ENCODE measurements around the gene PROM2.

PROM2 gene

DNA sequence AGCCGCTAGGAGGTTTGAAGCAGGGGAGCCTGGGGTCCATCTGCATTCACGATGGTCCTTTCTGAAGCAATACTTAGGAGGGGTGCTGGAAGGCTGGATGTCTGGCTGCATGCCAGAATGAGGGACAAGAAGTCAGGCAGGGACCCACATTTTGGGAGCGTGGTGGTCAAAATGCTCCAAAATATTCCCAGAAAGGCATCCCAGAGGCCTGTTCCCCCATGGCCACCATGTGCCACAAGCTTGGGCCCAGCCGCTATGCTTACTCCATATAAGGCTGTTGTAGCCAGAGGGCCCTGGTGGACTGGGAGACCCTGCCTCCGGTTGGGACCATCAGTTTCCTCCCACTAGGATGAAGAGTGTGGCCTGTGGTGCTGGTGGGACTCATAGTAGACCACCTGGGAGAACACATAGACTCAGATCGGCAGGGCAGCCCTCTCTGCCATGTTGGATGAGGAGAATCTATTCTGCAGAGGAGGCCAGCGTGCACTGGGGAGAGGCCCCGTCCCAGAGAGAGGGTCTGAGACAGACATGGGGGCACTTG, 3.6 kb upstream of the PROM2 start:
- H3K4me3 ChIP-seq (ENCODE audit: low read depth, low read length): no peak overlapping the region
- H3K9me3 ChIP-seq (ENCODE audit: control insufficient read depth, insufficient read depth, low read length): no peaks in the 10 kb centered on the region
- no peaks in the 10 kb centered on the region for H3K27me3 ChIP-seq (ENCODE audit: control insufficient read depth, insufficient read depth, low read length)
- no peaks in the 10 kb centered on the region for H3K36me3 ChIP-seq (ENCODE audit: control insufficient read depth, insufficient read depth, low read length)
- H3K9ac ChIP-seq (ENCODE audit: low read depth, low read length): no peak overlapping the region
- peaks cover 6% of the 10 kb centered on the region for H3K4me1 ChIP-seq (ENCODE audit: control insufficient read depth, insufficient read depth, low read length)

DNA sequence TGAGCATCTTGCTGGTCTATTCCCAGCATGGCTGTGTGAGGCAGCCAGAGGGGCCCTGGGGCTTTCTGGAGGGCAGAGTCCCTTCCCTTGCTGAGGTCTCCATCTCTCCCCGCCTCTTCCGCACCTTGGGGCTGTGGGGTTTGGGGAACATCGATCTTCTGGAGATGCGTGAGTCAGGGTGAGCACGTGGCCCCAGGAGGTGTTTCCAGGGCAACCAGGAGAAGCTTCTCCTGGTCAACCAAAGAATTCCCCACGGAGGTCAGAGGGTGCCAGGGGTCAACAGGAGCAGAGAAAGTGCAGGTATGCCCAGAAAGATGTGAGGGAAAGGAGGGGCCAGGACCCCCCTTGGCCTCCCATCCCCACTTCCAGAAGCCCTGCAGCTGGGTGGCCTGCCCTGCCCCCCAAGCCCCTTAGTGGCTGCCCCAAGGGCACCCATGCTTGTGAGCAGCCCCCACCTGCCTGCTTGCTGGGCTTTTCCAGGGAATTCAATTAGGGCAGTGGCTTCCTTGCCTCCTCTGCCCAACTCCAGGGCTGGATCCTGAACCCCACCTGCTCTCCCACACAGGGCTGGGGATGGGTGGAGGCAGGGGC, 2.8 kb upstream of the PROM2 start:
- H3K36me3 ChIP-seq (ENCODE audit: control insufficient read depth, insufficient read depth, low read length): no peaks in the 10 kb centered on the region

DNA sequence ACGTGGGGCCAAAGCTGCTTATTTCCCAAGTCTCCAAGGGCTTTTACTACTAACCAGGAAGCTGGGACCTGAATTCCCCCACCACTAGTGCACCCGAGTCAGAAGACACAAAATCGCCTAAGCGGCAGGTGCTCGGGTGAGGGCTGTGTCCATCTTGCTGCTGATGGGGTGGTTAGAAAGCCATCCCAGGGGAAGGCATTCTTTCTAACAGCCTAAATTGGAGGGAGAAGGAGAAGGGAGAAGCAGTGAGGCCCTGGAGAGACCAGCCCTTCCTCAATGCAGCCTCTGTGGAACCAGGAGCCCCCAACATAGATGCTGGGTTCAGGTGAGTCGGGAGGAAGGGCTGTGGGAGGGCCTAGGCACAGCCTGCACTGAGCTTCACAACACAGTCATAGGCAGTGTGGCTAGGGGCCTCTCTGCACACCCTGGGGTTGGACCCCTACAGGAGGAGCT, 1.9 kb upstream of the PROM2 start:
- H3K36me3 ChIP-seq (ENCODE audit: control insufficient read depth, insufficient read depth, low read length): no peaks in the 10 kb centered on the region
- peaks cover 6% of the 10 kb centered on the region for H3K4me1 ChIP-seq (ENCODE audit: control insufficient read depth, insufficient read depth, low read length)
- H3K9ac ChIP-seq (ENCODE audit: low read depth, low read length): no peak overlapping the region
- H3K27me3 ChIP-seq (ENCODE audit: control insufficient read depth, insufficient read depth, low read length): no peaks in the 10 kb centered on the region
- no peaks in the 10 kb centered on the region for H3K9me3 ChIP-seq (ENCODE audit: control insufficient read depth, insufficient read depth, low read length)
- no peak overlapping the region for H3K4me3 ChIP-seq (ENCODE audit: low read depth, low read length)

More for the DNA sequence above, 2.8 kb upstream of the PROM2 start:
- H3K27me3 ChIP-seq (ENCODE audit: control insufficient read depth, insufficient read depth, low read length): no peaks in the 10 kb centered on the region
- H3K4me1 ChIP-seq (ENCODE audit: control insufficient read depth, insufficient read depth, low read length): peaks cover 6% of the 10 kb centered on the region
- H3K9ac ChIP-seq (ENCODE audit: low read depth, low read length): no peak overlapping the region
- no peaks in the 10 kb centered on the region for H3K9me3 ChIP-seq (ENCODE audit: control insufficient read depth, insufficient read depth, low read length)
- H3K4me3 ChIP-seq (ENCODE audit: low read depth, low read length): no peak overlapping the region

DNA sequence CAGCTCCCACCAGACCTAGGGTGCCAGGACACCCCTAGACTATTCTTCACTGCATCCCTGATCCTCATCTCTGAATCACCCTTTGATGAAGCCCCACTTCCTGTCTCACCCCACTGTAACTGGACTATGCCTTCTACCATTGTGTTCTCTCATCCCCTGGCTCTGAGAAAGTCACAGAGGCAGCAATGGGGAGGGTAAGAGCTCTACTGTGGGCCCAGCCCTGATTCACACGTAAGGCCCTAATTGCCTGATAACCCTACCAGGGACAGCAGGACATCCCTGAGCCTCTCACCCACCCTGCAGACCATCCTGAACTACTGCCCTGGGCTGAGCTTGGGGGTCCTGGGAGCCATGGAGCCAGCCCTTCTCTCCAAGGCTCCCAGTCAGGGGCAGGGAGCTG, 1.5 kb upstream of the PROM2 start:
- H3K36me3 ChIP-seq (ENCODE audit: control insufficient read depth, insufficient read depth, low read length): no peaks in the 10 kb centered on the region
- no peak overlapping the region for H3K4me3 ChIP-seq (ENCODE audit: low read depth, low read length)
- H3K27me3 ChIP-seq (ENCODE audit: control insufficient read depth, insufficient read depth, low read length): no peaks in the 10 kb centered on the region
- H3K9ac ChIP-seq (ENCODE audit: low read depth, low read length): no peak overlapping the region
- no peaks in the 10 kb centered on the region for H3K9me3 ChIP-seq (ENCODE audit: control insufficient read depth, insufficient read depth, low read length)
- H3K4me1 ChIP-seq (ENCODE audit: control insufficient read depth, insufficient read depth, low read length): peaks cover 6% of the 10 kb centered on the region

DNA sequence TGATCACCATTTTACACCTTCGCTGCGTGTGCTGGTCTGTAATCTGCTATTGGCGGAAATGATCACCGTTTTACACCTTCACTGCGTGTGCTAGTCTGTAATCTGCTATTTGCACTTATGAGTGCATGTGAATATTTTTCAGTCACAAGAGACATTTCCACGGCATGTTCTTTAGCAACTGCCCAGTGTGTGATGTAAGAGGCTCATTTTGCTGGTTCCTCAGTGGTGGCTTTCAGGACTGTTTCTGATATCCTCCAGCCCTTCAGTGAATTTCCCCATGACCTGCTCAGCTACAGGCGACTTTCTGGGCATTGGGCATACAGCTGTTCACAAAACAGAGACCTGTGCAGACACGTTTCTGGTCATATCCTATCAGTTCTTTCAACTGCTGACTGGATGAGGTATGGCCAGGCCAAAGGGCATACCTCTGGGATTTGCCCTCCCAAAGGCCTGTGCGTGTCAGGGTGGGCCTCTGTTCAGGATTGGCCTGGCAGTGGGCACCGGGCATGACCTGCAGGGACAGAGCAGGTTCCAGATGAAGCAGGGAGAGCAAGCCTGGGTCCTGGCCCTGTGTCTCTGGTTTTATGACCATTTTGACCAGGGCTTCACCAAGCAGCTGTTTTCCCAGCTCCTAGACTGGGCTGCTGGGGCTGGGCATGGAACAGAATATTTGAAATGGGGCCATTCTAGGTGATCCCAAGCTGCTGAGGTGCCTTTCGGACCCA, 521 bp upstream of the PROM2 start:
- Histone ChIP-seq H3K9me3 (ENCODE audit: control insufficient read depth, insufficient read depth, low read length) (no peaks in the 10 kb centered on the region), H3K27me3 (ENCODE audit: control insufficient read depth, insufficient read depth, low read length) (no peaks in the 10 kb centered on the region), H3K4me3 (ENCODE audit: low read depth, low read length) (no peak overlapping the region), H3K36me3 (ENCODE audit: control insufficient read depth, insufficient read depth, low read length) (no peaks in the 10 kb centered on the region), H3K9ac (ENCODE audit: low read depth, low read length) (no peak overlapping the region), H3K4me1 (ENCODE audit: control insufficient read depth, insufficient read depth, low read length) (peaks cover 6% of the 10 kb centered on the region)

DNA sequence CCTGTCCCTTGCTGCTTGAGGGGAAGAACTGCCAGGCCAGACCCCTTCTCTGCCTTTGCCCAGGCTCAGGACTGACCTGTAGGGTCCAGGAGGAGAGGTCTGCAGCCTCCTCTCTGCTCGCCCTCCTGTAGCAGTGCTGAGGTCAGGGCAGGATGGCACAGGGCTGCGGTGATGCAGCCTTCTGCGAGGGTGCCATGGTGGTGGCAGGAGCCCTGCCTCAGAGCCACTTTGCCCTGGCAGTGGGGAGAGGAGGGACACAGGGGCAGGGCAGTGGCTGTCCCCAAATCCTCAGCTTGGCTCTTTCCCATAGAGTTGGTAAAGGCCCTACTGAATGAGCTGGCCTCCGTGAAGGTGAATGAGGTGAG, 884 bp downstream of the PROM2 start:
- Histone ChIP-seq H3K36me3 (ENCODE audit: control insufficient read depth, insufficient read depth, low read length) (no peaks in the 10 kb centered on the region), H3K4me1 (ENCODE audit: control insufficient read depth, insufficient read depth, low read length) (peaks cover 6% of the 10 kb centered on the region), H3K9me3 (ENCODE audit: control insufficient read depth, insufficient read depth, low read length) (no peaks in the 10 kb centered on the region), H3K4me3 (ENCODE audit: low read depth, low read length) (no peak overlapping the region), H3K27me3 (ENCODE audit: control insufficient read depth, insufficient read depth, low read length) (no peaks in the 10 kb centered on the region), H3K9ac (ENCODE audit: low read depth, low read length) (no peak overlapping the region)

DNA sequence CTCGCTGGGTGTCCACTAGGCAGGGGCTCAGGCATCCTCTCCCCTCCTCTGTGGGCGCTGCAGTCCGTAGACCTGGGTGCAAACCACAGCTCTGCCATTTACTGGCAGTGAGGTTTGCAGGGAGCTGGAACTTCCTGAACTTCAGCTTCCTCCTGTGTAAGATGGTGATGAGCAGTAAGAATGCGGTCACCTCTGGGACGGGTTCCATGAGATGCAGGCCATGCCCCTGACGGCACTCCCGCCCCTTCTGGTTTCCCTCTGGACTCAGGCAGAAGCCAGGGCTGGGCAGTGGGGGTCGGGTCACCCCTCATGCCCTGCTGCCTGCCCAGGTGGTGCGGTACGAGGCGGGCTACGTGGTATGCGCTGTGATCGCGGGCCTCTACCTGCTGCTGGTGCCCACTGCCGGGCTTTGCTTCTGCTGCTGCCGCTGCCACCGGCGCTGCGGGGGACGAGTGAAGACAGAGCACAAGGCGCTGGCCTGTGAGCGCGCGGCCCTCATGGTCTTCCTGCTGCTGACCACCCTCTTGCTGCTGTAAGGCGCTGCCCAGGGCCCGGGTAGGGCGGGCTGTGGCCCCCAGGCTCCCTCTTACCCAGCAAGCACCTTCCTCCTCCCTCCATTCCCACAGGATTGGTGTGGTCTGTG, 1.5 kb downstream of the PROM2 start:
- H3K9me3 ChIP-seq (ENCODE audit: control insufficient read depth, insufficient read depth, low read length): no peaks in the 10 kb centered on the region
- H3K27me3 ChIP-seq (ENCODE audit: control insufficient read depth, insufficient read depth, low read length): no peaks in the 10 kb centered on the region
- H3K9ac ChIP-seq (ENCODE audit: low read depth, low read length): no peak overlapping the region
- no peak overlapping the region for H3K4me3 ChIP-seq (ENCODE audit: low read depth, low read length)
- H3K36me3 ChIP-seq (ENCODE audit: control insufficient read depth, insufficient read depth, low read length): no peaks in the 10 kb centered on the region
- H3K4me1 ChIP-seq (ENCODE audit: control insufficient read depth, insufficient read depth, low read length): peaks cover 6% of the 10 kb centered on the region

DNA sequence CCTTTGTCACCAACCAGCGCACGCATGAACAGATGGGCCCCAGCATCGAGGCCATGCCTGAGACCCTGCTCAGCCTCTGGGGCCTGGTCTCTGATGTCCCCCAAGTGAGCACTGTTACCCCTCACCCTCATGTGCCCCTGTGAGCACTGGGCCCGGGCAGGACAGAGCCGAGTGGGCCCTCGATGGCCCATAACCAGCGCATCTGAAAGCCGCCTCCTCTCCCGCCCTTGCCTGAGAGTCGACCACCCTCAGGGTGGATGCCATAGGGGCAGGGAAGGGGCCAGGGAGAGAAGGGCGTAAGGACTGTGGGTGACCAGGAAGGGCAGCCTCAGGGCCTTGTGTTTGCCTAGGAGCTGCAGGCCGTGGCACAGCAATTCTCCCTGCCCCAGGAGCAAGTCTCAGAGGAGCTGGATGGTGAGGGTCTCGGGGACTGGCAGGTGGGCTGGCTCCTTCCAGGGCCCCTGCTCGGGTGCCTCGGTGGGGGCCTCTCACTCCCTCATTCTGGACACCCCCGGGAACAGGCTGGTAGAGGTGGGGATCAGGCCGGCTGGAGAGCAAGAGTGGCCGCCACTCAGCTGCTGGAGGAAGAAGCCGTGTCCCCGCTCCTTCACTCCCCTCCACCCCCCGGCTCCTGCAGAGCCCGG, 2.1 kb downstream of the PROM2 start:
- Histone ChIP-seq H3K27me3 (ENCODE audit: control insufficient read depth, insufficient read depth, low read length) (no peaks in the 10 kb centered on the region), H3K9ac (ENCODE audit: low read depth, low read length) (no peak overlapping the region), H3K4me1 (ENCODE audit: control insufficient read depth, insufficient read depth, low read length) (peaks cover 6% of the 10 kb centered on the region), H3K9me3 (ENCODE audit: control insufficient read depth, insufficient read depth, low read length) (no peaks in the 10 kb centered on the region), H3K4me3 (ENCODE audit: low read depth, low read length) (no peak overlapping the region), H3K36me3 (ENCODE audit: control insufficient read depth, insufficient read depth, low read length) (no peaks in the 10 kb centered on the region)

DNA sequence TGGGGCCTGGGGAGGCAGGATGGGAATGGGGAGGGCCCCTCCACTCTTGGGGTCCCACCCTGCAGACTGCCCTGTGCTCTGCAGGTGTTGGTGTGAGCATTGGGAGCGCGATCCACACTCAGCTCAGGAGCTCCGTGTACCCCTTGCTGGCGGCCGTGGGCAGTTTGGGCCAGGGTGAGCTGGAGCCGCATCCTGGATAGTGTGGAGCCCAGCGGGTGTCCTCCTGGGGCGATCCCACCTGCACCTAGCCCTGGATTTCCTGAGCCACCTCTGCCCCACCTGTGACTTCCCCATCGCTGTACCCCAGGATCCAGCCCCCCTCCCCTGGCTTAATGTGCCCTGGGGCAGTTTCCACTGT, 2.6 kb downstream of the PROM2 start:
- Histone ChIP-seq H3K9me3 (ENCODE audit: control insufficient read depth, insufficient read depth, low read length) (no peaks in the 10 kb centered on the region), H3K4me3 (ENCODE audit: low read depth, low read length) (no peak overlapping the region), H3K27me3 (ENCODE audit: control insufficient read depth, insufficient read depth, low read length) (no peaks in the 10 kb centered on the region), H3K4me1 (ENCODE audit: control insufficient read depth, insufficient read depth, low read length) (peaks cover 6% of the 10 kb centered on the region), H3K9ac (ENCODE audit: low read depth, low read length) (no peak overlapping the region), H3K36me3 (ENCODE audit: control insufficient read depth, insufficient read depth, low read length) (no peaks in the 10 kb centered on the region)

DNA sequence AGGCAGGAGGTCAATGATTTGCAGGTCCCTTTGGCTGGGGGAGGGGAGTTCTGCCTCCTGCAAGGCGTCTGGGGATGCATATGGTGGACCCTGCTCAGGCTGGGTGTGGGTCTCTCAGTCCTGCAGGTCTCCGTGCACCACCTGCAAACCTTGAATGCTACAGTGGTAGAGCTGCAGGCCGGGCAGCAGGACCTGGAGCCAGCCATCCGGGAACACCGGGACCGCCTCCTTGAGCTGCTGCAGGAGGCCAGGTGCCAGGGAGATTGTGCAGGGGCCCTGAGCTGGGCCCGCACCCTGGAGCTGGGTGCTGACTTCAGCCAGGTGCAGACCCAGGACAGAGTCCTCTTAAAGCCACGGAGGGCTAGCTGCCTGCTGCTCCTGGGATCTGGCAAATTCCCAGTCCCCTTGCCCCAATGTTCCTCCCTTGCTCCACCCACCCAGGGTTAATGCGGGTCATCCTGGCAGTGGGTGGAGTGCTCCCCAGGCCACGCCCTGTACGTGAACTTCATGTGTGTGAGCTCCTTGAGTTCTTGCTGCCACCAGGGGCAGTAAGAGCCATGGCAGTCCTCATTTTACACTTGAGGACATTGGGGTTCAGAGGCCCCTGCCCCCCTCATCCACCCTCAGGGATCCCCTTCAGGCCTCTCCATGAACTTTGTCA, 3.1 kb downstream of the PROM2 start:
- no peaks in the 10 kb centered on the region for H3K9me3 ChIP-seq (ENCODE audit: control insufficient read depth, insufficient read depth, low read length)
- H3K9ac ChIP-seq (ENCODE audit: low read depth, low read length): no peak overlapping the region
- no peaks in the 10 kb centered on the region for H3K36me3 ChIP-seq (ENCODE audit: control insufficient read depth, insufficient read depth, low read length)
- no peaks in the 10 kb centered on the region for H3K27me3 ChIP-seq (ENCODE audit: control insufficient read depth, insufficient read depth, low read length)
- H3K4me1 ChIP-seq (ENCODE audit: control insufficient read depth, insufficient read depth, low read length): peaks cover 6% of the 10 kb centered on the region
- no peak overlapping the region for H3K4me3 ChIP-seq (ENCODE audit: low read depth, low read length)

DNA sequence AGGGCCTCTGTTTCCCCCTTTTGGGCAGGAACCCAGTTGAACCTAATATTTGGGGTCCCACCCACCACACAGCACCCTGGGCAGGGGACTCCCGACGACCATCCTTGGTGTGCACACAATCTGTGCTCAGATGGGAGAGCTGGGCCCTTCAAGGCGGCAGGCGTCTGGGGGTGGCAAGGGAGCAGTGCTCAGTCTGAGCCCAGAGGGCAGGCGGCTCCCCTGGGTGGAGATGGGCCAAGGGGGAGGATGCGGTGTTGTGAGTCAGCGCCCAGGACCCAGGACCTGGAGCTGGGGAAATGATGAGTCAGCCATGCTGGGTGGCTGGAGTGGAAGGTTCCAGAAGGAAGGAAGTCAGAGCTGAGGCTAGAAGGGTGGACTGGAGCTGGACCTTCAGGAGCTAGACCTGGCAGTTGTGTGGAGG, 3.8 kb downstream of the PROM2 start:
- H3K36me3 ChIP-seq (ENCODE audit: control insufficient read depth, insufficient read depth, low read length): no peaks in the 10 kb centered on the region
- peaks cover 6% of the 10 kb centered on the region for H3K4me1 ChIP-seq (ENCODE audit: control insufficient read depth, insufficient read depth, low read length)
- H3K9me3 ChIP-seq (ENCODE audit: control insufficient read depth, insufficient read depth, low read length): no peaks in the 10 kb centered on the region
- no peaks in the 10 kb centered on the region for H3K27me3 ChIP-seq (ENCODE audit: control insufficient read depth, insufficient read depth, low read length)
- no peak overlapping the region for H3K4me3 ChIP-seq (ENCODE audit: low read depth, low read length)
- H3K9ac ChIP-seq (ENCODE audit: low read depth, low read length): no peak overlapping the region

All from iPS-15b (cell line).